ENCODE data around the gene GAREM1.
A peak's percentile ranks its signal among the peaks of the same experiment; 100 is the strongest.

The GAREM1 gene

DNA sequence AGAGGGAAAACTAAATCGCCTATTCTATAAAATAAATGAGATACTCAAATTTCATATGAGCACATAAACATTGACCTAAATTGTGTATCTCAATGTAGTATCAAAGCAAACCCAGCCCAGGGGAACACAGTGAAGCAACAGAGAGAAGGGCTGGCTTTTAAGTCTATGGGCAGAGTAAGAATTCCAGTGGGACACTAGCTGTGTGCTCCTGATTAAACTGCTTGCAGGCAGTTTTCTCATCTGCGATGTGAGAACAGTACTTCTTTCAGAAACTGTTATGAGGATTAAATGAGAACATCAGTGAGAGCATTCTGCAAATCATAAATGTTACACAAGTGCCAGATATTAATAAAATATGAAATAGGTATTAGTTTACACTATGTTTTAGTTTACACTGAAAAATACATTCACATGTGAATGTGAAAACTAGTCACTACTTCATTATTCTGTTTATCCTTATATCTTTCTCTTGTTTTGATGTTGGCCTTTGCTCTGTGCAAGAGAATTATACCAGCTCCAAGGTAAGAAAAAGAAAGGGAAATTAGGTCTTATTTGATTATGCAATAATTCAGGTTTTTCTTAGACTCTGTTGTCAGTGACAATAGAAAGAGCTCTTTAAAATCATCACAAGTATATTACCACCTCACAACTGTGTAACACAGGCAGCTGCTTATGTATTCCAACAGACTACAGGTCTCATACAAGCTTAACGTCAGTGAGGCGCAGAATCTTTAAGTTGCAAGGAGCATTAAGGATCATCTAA is 47.5 kb downstream of the GAREM1 start:
- DNase-seq: no peak

DNA sequence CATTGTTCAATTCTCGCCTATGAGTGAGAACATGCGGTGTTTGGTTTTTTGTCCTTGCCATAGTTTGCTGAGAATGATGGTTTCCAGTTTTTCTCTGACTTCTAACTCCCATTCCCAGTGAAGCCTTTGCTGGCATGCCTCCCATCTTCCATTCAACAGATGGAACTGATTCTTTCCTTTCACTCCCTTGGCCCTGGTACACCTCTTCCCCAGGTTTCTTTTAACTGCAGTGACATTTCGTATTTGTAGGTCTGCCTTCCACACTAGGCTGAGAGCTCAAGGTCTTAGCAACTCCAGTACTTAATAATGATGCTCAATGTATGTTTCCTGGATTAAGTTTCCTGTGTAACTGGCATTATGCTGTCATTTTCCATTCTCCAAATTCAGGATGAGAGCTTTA is 48.5 kb downstream of the GAREM1 start:
- DNase-seq: no peak

GRCh38 chr18:32420084-32420750 is 50.5 kb downstream of the GAREM1 start:
- no peak for DNase-seq

DNA sequence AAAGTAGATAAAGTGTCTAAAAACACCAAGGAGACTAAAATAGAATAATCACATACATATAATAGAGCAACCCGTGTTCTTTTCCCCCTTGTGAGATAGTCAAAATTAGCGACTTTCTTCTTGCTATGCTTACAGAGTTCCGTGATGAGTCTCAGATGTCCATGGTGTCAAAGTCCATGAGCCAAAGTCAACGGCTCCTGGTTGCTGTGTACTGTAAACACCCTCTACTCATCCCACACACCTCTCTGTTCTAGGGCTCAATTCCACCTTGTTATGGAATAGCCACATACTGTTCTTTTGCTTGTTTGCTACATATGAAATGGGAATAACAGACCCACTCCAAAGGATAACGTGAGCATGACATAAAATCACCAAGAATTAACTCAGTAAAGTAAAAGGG is 52.5 kb downstream of the GAREM1 start:
- no peak for DNase-seq

- no peak for DNase-seq
Observed at GRCh38 chr18:32405588-32405987, 65.1 kb downstream of the GAREM1 start.

GRCh38 chr18:32401621-32402020 is 69.1 kb downstream of the GAREM1 start:
- no peak for DNase-seq

DNA sequence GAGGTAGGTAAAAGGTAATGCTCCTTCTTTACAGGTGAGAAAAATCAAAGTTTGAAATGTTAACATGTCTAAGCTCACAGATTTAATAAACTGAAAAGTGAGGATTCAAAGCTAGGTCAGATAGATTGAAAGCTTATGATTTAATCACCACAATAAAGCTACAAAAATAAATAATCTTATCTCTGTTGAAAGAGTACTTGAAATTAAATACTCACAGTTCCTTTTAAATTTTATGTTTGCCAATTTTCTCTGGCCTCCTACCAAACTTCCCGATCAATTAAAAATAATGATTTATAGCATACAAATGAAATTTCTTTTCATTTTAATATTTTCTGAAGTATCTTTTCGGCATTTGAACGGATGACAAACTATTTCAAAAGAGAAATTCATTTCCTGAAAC is 77.3 kb downstream of the GAREM1 start:
- no peak for DNase-seq

GRCh38 chr18:32391126-32391525 is 79.6 kb downstream of the GAREM1 start:
- no peak for DNase-seq

DNA sequence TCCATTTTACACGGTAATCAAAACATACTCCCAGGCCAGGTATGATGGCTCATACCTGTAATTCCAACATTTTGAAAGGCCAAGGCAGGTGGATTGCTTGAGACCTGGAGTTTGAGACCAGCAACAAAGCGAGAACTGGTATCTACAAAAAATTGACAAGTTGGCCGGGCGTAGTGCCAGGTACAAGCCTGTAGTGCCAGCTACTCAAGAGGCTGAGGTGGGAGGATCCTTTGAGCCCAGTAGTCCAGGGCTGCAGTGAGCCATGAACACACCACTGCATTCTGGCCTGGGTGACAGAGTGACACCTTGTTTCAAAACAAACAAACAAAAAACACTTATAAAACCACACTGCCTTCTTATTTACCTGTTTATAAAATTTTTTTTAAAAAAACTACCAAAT is 80.8 kb downstream of the GAREM1 start:
- DNase-seq: no peak

- DNase-seq: no peak
Observed at GRCh38 chr18:32389191-32389590, 81.5 kb downstream of the GAREM1 start.

DNA sequence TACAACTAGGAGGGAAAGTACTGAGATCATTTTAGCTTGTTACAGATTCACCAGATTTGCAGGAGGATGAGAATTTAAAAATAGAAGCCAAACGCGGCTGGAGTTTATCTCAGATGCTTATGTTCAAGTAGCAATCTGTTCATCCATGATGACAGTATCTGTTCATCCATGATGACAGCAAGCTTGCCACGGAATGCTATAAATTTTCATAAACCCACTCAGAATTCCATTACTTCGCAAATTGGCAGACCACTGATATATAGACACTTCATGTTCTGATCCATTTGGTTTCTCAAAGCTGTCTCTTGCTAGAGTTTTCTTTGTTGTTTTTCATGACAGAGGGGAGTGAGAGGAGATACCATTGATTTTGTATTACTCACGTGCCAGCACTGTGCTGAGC is 84.2 kb downstream of the GAREM1 start:
- peak; percentile 8 for DNase-seq

DNA sequence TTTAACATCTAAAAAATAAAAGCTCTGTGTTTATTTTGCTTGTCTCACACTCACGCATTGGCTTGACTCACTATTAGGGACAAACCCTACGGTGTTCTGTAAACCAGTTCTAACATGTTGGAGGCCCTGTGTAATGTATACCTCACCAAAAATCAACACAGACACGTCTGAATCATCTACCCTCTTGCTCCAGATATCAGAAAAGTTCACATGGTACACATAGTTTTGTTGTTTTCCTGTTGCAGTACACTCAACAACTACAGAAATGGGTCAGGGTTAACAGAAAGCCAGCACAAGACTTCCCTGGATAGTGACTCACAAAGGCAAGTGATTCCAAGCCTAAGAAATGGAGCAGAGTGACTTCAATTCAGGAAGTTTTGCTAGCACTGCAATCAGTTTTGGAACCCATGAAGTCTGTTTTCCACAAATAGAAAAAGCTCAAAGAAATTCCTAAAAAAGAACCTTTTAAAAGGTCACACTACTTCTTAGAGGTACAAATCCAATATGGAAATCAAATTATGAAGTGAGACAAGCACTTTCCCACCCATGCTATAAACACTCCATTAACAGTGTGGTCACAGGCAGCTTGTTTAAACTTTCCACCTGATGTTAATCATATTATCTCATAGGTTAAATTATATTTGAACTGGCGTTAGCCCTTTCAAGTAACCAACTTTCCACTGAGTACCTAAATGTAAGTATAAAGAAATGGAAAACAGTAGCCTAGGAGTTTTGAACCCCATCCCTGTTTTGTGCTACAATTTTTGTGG is 87.4 kb downstream of the GAREM1 start:
- peak; percentile 87 for DNase-seq

DNA sequence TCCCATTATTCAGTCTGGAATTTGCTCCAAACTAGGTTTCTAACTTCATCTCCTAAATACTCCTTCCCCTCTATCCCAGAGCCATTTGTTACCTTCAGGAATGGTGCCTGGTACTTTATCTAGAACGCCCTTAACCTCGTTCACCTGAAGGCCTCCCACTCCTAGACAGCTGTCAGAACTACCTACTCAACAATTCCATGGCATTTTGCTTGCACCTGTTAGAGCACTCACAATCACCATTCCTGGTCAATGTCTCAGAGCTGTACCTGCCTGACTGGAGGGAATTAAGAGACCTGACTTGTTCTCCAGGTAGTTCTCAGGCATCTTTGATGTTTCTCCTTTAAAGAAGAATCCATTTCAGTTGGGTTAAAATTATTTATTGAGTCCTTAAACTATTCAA is 88.9 kb downstream of the GAREM1 start:
- DNase-seq: no peak

DNA sequence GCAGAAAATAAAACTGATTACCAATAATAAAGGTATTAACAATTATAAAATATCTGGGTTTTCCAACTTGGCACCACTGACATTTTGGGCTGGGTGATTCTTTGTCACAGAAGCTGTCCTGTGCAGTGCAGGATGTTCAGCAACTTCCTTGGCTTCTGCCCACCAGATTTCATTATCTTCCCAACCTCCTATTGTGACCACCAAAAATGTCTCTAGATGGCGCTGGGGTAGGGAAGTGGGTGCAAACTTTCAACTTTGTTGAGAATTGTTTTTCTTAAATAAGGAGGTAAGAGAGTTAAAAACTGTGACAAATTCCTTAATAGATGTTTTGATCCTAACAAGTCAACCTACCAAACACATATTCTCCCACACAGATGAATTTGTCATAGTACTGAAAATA is 90.1 kb downstream of the GAREM1 start:
- DNase-seq: no peak

- peak; percentile 8 for DNase-seq
Observed at GRCh38 chr18:32379891-32380290, 90.8 kb downstream of the GAREM1 start.

DNA sequence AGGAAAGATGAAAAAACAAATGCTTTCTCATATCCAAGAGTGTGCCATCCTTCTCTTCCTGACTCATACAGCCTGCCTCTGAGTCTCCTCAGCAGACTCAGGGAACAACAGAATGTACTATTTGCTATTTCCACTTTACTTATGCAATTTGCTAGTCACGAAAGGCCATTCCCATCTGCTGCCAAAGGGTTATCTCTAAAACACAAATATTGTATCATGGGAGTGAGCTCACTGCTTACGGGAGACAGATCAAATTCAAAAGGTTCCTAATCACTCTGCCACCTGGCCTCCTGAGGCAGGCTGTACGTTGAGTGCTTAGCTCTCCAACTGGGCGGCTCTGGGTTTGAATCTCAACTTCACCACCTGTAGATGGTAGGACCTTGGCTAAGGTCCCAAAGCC is 92.0 kb downstream of the GAREM1 start:
- peak; percentile 9 for DNase-seq

- DNase-seq: peak; percentile 55
Observed at GRCh38 chr18:32373995-32374394, 96.7 kb downstream of the GAREM1 start.

DNA sequence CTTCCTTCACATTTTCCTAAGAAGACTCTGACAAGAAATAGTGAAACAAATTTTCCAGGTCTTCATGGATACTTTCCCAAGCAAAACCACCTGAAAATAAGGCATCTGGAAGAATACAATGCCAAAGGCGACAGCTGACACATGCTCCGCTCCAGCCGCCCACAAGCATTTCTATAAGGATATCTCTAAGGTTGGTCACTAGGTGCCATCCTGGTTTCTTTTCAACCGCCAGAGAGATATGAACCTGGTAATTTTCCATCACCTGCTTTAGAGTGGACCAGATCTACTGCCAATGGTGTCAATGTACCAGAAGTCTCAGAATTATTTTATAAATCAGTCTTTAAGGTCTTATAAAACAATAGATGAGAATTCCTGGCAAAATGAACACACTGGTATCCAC is 97.2 kb downstream of the GAREM1 start:
- no peak for DNase-seq

GRCh38 chr18:32372381-32373061 is 98.2 kb downstream of the GAREM1 start:
- DNase-seq: no peak

DNA sequence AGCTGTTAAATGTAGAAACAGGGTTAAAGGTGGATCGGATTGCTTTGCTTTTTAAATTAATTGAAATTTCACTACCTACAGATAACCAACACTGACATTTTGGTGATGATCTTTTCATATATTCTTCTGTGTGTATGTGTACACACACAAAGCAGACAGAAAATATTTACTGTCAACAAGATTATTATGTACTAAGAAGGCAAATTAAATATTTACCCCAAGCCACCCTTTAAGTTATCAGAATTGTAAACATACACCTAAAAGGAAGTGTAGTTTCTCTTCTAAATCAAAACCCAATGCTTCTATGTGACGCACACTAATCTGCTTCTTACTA is 98.7 kb downstream of the GAREM1 start:
- DNase-seq: no peak

DNA sequence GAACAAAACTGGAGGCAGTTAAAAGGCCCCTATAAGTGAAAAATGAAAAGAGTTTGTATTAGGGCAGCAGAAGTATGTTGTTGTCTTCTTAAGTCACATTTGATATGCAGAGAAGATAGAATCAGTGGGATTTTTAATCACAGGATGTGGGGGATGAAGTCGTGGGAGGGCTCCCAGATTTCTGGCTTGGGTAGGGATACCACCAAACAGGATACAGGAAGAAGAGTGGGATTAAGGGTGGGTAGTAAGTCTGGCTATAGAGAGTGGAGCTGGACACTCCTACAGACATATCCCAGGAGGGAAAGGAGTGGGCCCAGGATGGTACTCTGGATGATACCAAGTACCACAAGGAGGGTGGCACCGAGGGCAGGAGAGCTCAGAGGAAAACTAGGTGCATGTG is 99.3 kb downstream of the GAREM1 start:
- DNase-seq: no peak

- no peak for DNase-seq
Observed at GRCh38 chr18:32368991-32369390, 101.7 kb downstream of the GAREM1 start.

- no peak for DNase-seq
Observed at GRCh38 chr18:32368170-32368569, 102.5 kb downstream of the GAREM1 start.

Measured in fibroblast of skin of right biceps (primary cell).